Esophagus muscularis mucosa (tissue), 4 donors: ENCODE results near the gene PLPP2. TPM values are rescaled to one million over a fixed set of nuclear protein-coding genes. Genes with fewer than 3 reads are reported as not detected.

Source experiments
- DNase-seq: peaks from one replicate; pipeline ENCODE4 v3.0.0-alpha.2; 2017; ENCODE audit errors: extremely low spot score
- H3K27ac ChIP-seq, 4 donors: fragments of 200-600 bp; sonication (generic); replicated peaks in 1 of 4; 1 replicate in 3 of 4; 2 replicates in 1 of 4; pipeline ENCODE4 v1.5.1; 2016 to 2019; ENCODE audit warnings: mild to moderate bottlenecking in 1 of 4
- H3K27me3 ChIP-seq, 4 donors: fragments of 200-600 bp; sonication (generic); one replicate each; pipeline versions ENCODE4 v1.5.1 to v1.6.0; 2016 to 2019
- H3K36me3 ChIP-seq, 4 donors: fragments of 200-600 bp; sonication (generic); one replicate each; pipeline ENCODE4 v1.5.1; 2016 to 2019
- H3K4me1 ChIP-seq, 4 donors: fragments of 200-600 bp; sonication (generic); one replicate each; pipeline ENCODE4 v1.5.1; 2016 to 2019
- H3K4me3 ChIP-seq, 4 donors: fragments of 200-600 bp; sonication (generic); 1 replicate in 2 of 4; 2 replicates in 2 of 4; pipeline ENCODE4 v1.5.1; 2016 to 2019; ENCODE audit warnings: mild to moderate bottlenecking in 4 of 4, moderate library complexity in 1 of 4
- H3K9me3 ChIP-seq, 4 donors: fragments of 200-600 bp; sonication (generic); 1 replicate in 3 of 4; 2 replicates in 1 of 4; pipeline ENCODE4 v1.5.1; 2016 to 2019
- CTCF ChIP-seq, 3 experiments: fragments of 200-600 bp in 2 of 3; fragments of 450-650 bp in 1 of 3; sonication (generic) in 2 of 3; IDR thresholded peaks; one replicate each; pipeline ENCODE4 v1.5.1; 2017 to 2019; ENCODE audit warnings: antibody characterized with exemption in 3 of 3, mild to moderate bottlenecking in 2 of 3, moderate library complexity in 1 of 3
- EP300 ChIP-seq: sonication (generic); formaldehyde crosslinking; IDR thresholded peaks from one replicate; pipeline ENCODE4 v1.6.1; 2017; ENCODE audit warnings: antibody characterized with exemption
- POLR2A ChIP-seq: fragments of 450-650 bp; IDR thresholded peaks from one replicate; pipeline ENCODE4 v1.6.1; 2017; ENCODE audit warnings: antibody characterized with exemption, moderate library complexity, mild to moderate bottlenecking, low read depth
- POLR2AphosphoS5 ChIP-seq, 2 donors: sonication (generic); formaldehyde crosslinking; IDR thresholded peaks; one replicate each; pipeline ENCODE4 v1.6.1; 2017; ENCODE audit warnings: antibody characterized with exemption in 2 of 2
- WGBS: methylation state at CpG from one replicate; pipeline ENCODE4 v1.1.5; 2018; 5-methylcytosine and 5-hydroxymethylcytosine counted together
- intact Hi-C: fragments of 100-400 bp; cut with DNase I; formaldehyde crosslinking; loops from one replicate; pipeline ENCODE4 v1.15.1; 2023
- total RNA-seq, 4 donors: library from RNA; depleted of rRNA; stranded (reverse); fragments of >200 nt; gene quantifications; one replicate each; pipeline versions ENCODE4 v1.1.0 to v1.2.1, GENCODE V29; 2016

PLPP2 gene
- total RNA-seq, 4 donors from 2014 or later: 2.1 to 9.1 (median 5.0) TPM

GRCh38 chr19:308471-309205 lies 17.4 kb upstream of the PLPP2 start:
- Histone ChIP-seq H3K36me3 (peaks cover 53 to 78% (median 76%) of the 10 kb centered on the region in 4 donors), H3K27me3 (no peaks in the 10 kb centered on the region), H3K4me1 (peaks cover 6 to 15% (median 11%) of the 10 kb centered on the region in 4 donors), H3K27ac (peak overlapping the region in 3 of 4 donors; percentile 19 to 27 (median 23)), H3K4me3 (peak overlapping the region; percentile 31 to 54 (median 42)), H3K9me3 (no peaks in the 10 kb centered on the region)
- intact Hi-C loops: no loop called here
- no peak for DNase-seq
- TF ChIP-seq POLR2AphosphoS5 (IDR thresholded peaks at IDR 0.05) (no peak), CTCF (IDR thresholded peaks at IDR 0.05) (no peak), POLR2A (no peak), EP300 (no peak)
- 92% methylated on average over 22 of the region's 48 CpGs for WGBS

GRCh38 chr19:307793-308420 lies 16.7 kb upstream of the PLPP2 start:
- peak overlapping the region; percentile 31 to 54 (median 42) for H3K4me3 ChIP-seq

GRCh38 chr19:307111-307531 lies 15.9 kb upstream of the PLPP2 start:
- WGBS: 91% methylated on average over 12 of the region's 26 CpGs
- Histone ChIP-seq H3K4me1 (peaks cover 3 to 15% (median 9%) of the 10 kb centered on the region in 4 donors), H3K36me3 (peaks cover 47 to 71% (median 66%) of the 10 kb centered on the region in 4 donors), H3K27ac (no peak overlapping the region), H3K4me3 (no peak overlapping the region), H3K27me3 (no peaks in the 10 kb centered on the region), H3K9me3 (no peaks in the 10 kb centered on the region)
- DNase-seq: no peak
- intact Hi-C loops: no loop called here
- TF ChIP-seq POLR2A (no peak), EP300 (no peak), CTCF (IDR thresholded peaks at IDR 0.05) (no peak), POLR2AphosphoS5 (IDR thresholded peaks at IDR 0.05) (no peak)

More at GRCh38 chr19:307793-308420, 16.7 kb upstream of the PLPP2 start:
- TF ChIP-seq EP300 (no peak), CTCF (IDR thresholded peaks at IDR 0.05) (no peak)
- H3K36me3 ChIP-seq: peaks cover 47 to 71% (median 69%) of the 10 kb centered on the region in 4 donors
- peaks cover 3 to 15% (median 9%) of the 10 kb centered on the region in 4 donors for H3K4me1 ChIP-seq
- WGBS: 85% methylated on average over 21 of the region's 21 CpGs
- no peaks in the 10 kb centered on the region for H3K9me3 ChIP-seq
- intact Hi-C loops: no loop called here
- no peak for DNase-seq
- H3K27me3 ChIP-seq: no peaks in the 10 kb centered on the region
- peak overlapping the region in 2 of 4 donors; percentile 16 to 19 for H3K27ac ChIP-seq

GRCh38 chr19:306151-306900 lies 15.1 kb upstream of the PLPP2 start:
- no peak overlapping the region for H3K4me3 ChIP-seq
- TF ChIP-seq EP300: no peak
- no peak for TF ChIP-seq POLR2A
- TF ChIP-seq CTCF (IDR thresholded peaks at IDR 0.05): no peak
- TF ChIP-seq POLR2AphosphoS5 (IDR thresholded peaks at IDR 0.05): no peak
- intact Hi-C loops: no loop called here
- H3K27ac ChIP-seq: no peak overlapping the region
- H3K9me3 ChIP-seq: no peaks in the 10 kb centered on the region
- H3K27me3 ChIP-seq: no peaks in the 10 kb centered on the region
- H3K36me3 ChIP-seq: peaks cover 39 to 63% (median 58%) of the 10 kb centered on the region in 4 donors
- DNase-seq: no peak
- H3K4me1 ChIP-seq: peaks cover 3 to 15% (median 9%) of the 10 kb centered on the region in 4 donors
- WGBS: 93% methylated on average over 15 of the region's 50 CpGs
